Mesothelial cell of epicardium (in vitro differentiated cells): ENCODE measurements around the gene SERPINB8. TPM values are rescaled to one million over a fixed set of nuclear protein-coding genes. Genes with fewer than 3 reads are reported as not detected.

ENCODE experiments used
- DNase-seq, 2 experiments: peaks; one replicate each; pipeline ENCODE4 v3.0.0; 2021; ENCODE audit warnings: low spot score in 2 of 2; ENCODE audit not compliant: unreplicated experiment in 2 of 2
- H3K27ac Mint-ChIP-seq: 2 replicates; pipeline ENCODE4 v1.8.0; 2021; ENCODE audit warnings: mixed read lengths
- H3K27me3 Mint-ChIP-seq: 2 replicates; pipeline ENCODE4 v1.8.0; 2021; ENCODE audit warnings: low read depth, mixed read lengths
- H3K36me3 Mint-ChIP-seq: 2 replicates; pipeline ENCODE4 v1.8.0; 2021; ENCODE audit warnings: mixed read lengths
- H3K4me1 Mint-ChIP-seq: 2 replicates; pipeline ENCODE4 v1.8.0; 2021; ENCODE audit warnings: mixed read lengths
- H3K4me3 Mint-ChIP-seq: 2 replicates; pipeline ENCODE4 v1.8.0; 2021; ENCODE audit warnings: mild to moderate bottlenecking, moderate library complexity, mixed read lengths
- H3K9me3 Mint-ChIP-seq: 2 replicates; pipeline ENCODE4 v1.8.0; 2021; ENCODE audit warnings: mixed read lengths
- CTCF ChIP-seq: fragments of 200-600 bp; sonication (generic); IDR thresholded peaks from one replicate; pipeline ENCODE4 v1.5.0; 2021; ENCODE audit warnings: antibody characterized with exemption; ENCODE audit not compliant: unreplicated experiment
- total RNA-seq: library from RNA; stranded (reverse); gene quantifications from 3 replicates; pipeline ENCODE4 v1.2.1, GENCODE V29; 2021

The SERPINB8 gene
- total RNA-seq, 1 donor from 2014 or later: 5.3 TPM

- peaks cover 3% of the 10 kb centered on the region for H3K9me3 Mint-ChIP-seq
- H3K27me3 Mint-ChIP-seq: no peaks in the 10 kb centered on the region
- H3K36me3 Mint-ChIP-seq: no peaks in the 10 kb centered on the region
- no peak for DNase-seq
- H3K4me3 Mint-ChIP-seq: no peak overlapping the region
- H3K4me1 Mint-ChIP-seq: peaks cover 16% of the 10 kb centered on the region
- H3K27ac Mint-ChIP-seq: no peak overlapping the region
- TF ChIP-seq CTCF: no peak
Measured at GRCh38 chr18:63977040-63977439, 7.2 kb downstream of the SERPINB8 start.

- DNase-seq: peak in 1 of 2 experiments; percentile 53
- Mint-ChIP-seq H3K4me1 (peaks cover 17% of the 10 kb centered on the region), H3K27ac (peak overlapping the region; percentile 80), H3K27me3 (no peaks in the 10 kb centered on the region), H3K9me3 (no peaks in the 10 kb centered on the region), H3K36me3 (no peaks in the 10 kb centered on the region), H3K4me3 (peak overlapping the region; percentile 53)
- peak; percentile 77 for TF ChIP-seq CTCF
Measured at GRCh38 chr18:63979409-63979920, 9.6 kb downstream of the SERPINB8 start.

- Mint-ChIP-seq H3K9me3 (no peaks in the 10 kb centered on the region), H3K4me1 (peaks cover 17% of the 10 kb centered on the region), H3K36me3 (no peaks in the 10 kb centered on the region), H3K27ac (peak overlapping the region; percentile 53), H3K27me3 (no peaks in the 10 kb centered on the region), H3K4me3 (no peak overlapping the region)
- no peak for DNase-seq
- no peak for TF ChIP-seq CTCF
Measured at GRCh38 chr18:63980027-63980426, 10.1 kb downstream of the SERPINB8 start.

- Mint-ChIP-seq H3K9me3 (no peaks in the 10 kb centered on the region), H3K27me3 (no peaks in the 10 kb centered on the region), H3K4me3 (no peak overlapping the region), H3K27ac (no peak overlapping the region), H3K36me3 (no peaks in the 10 kb centered on the region), H3K4me1 (peaks cover 17% of the 10 kb centered on the region)
- DNase-seq: no peak
- no peak for TF ChIP-seq CTCF
Measured at GRCh38 chr18:63980896-63981460, 11.1 kb downstream of the SERPINB8 start.

- Mint-ChIP-seq H3K4me3 (no peak overlapping the region), H3K36me3 (no peaks in the 10 kb centered on the region), H3K27ac (no peak overlapping the region), H3K4me1 (peaks cover 17% of the 10 kb centered on the region), H3K9me3 (no peaks in the 10 kb centered on the region), H3K27me3 (no peaks in the 10 kb centered on the region)
- no peak for TF ChIP-seq CTCF
- DNase-seq: no peak
Measured at GRCh38 chr18:63981719-63982118, 11.8 kb downstream of the SERPINB8 start.

GRCh38 chr18:63982361-63982760 is 12.5 kb downstream of the SERPINB8 start:
- H3K4me3 Mint-ChIP-seq: no peak overlapping the region
- peaks cover 17% of the 10 kb centered on the region for H3K4me1 Mint-ChIP-seq
- TF ChIP-seq CTCF: no peak
- no peak overlapping the region for H3K27ac Mint-ChIP-seq
- no peaks in the 10 kb centered on the region for H3K27me3 Mint-ChIP-seq
- H3K9me3 Mint-ChIP-seq: no peaks in the 10 kb centered on the region
- no peaks in the 10 kb centered on the region for H3K36me3 Mint-ChIP-seq
- no peak for DNase-seq
